GM20431 (cell line): ENCODE data around the gene IGSF22.

Source experiments
- in situ Hi-C: fragments of 300-500 bp; cut with MseI, MboI; formaldehyde crosslinking; loops from one replicate; pipeline ENCODE4 v1.15.0; 2020; ENCODE audit warnings: low sequenced_read_pairs; ENCODE audit not compliant: unreplicated experiment

IGSF22 gene

GRCh38 chr11:18726040-18726439 lies at the start of gene IGSF22:
TSS of gene IGSF22 (minus strand) at chr11:18726188. CDS start at chr11:18724236, 1,952 bp downstream.
- in situ Hi-C loops = loop anchor here (25.0 kb wide), 1 partner anchor 614 kb away; the partner anchor contains the start of gene SAAL1

- in situ Hi-C loops = no loop called here
These were observed 48.8 kb upstream of the IGSF22 start for GRCh38 chr11:18774801-18775200.

GRCh38 chr11:18773681-18774080 lies 47.7 kb upstream of the IGSF22 start:
- in situ Hi-C loops = no loop called here

- in situ Hi-C loops = no loop called here
These were observed 47.1 kb upstream of the IGSF22 start for GRCh38 chr11:18773104-18773503.

- in situ Hi-C loops = no loop called here
These were observed 46.2 kb upstream of the IGSF22 start for GRCh38 chr11:18772211-18772610.

GRCh38 chr11:18771266-18772035 lies 45.5 kb upstream of the IGSF22 start:
- in situ Hi-C loops = no loop called here

GRCh38 chr11:18770479-18771125 lies 44.6 kb upstream of the IGSF22 start:
- in situ Hi-C loops = no loop called here

GRCh38 chr11:18769802-18770456 lies 43.9 kb upstream of the IGSF22 start:
- in situ Hi-C loops = no loop called here

GRCh38 chr11:18768978-18769377 lies 43.0 kb upstream of the IGSF22 start:
- in situ Hi-C loops = no loop called here

GRCh38 chr11:18768472-18768901 lies 42.5 kb upstream of the IGSF22 start:
- in situ Hi-C loops = no loop called here

- in situ Hi-C loops = no loop called here
These were observed 40.0 kb upstream of the IGSF22 start for GRCh38 chr11:18766015-18766414.

- in situ Hi-C loops = no loop called here
These were observed 39.6 kb upstream of the IGSF22 start for GRCh38 chr11:18765554-18765953.

- in situ Hi-C loops = no loop called here
These were observed 35.8 kb upstream of the IGSF22 start for GRCh38 chr11:18761741-18762140.

- in situ Hi-C loops = no loop called here
These were observed 35.2 kb upstream of the IGSF22 start for GRCh38 chr11:18761144-18761543.

- in situ Hi-C loops = no loop called here
These were observed 31.8 kb upstream of the IGSF22 start for GRCh38 chr11:18757811-18758210.

GRCh38 chr11:18756889-18757288 lies 30.9 kb upstream of the IGSF22 start:
- in situ Hi-C loops = no loop called here

- in situ Hi-C loops = no loop called here
These were observed 28.3 kb upstream of the IGSF22 start for GRCh38 chr11:18754308-18754707.

- in situ Hi-C loops = no loop called here
These were observed 26.5 kb upstream of the IGSF22 start for GRCh38 chr11:18752502-18752901.

GRCh38 chr11:18750944-18751343 lies 25.0 kb upstream of the IGSF22 start:
- in situ Hi-C loops = no loop called here

GRCh38 chr11:18749681-18750319 lies 23.8 kb upstream of the IGSF22 start:
- in situ Hi-C loops = loop anchor here (25.0 kb wide), 1 partner anchor 637 kb away; the partner anchor contains the start of gene SAAL1
